ENCODE measurements around the gene SFT2D2.

SFT2D2 gene

DNA sequence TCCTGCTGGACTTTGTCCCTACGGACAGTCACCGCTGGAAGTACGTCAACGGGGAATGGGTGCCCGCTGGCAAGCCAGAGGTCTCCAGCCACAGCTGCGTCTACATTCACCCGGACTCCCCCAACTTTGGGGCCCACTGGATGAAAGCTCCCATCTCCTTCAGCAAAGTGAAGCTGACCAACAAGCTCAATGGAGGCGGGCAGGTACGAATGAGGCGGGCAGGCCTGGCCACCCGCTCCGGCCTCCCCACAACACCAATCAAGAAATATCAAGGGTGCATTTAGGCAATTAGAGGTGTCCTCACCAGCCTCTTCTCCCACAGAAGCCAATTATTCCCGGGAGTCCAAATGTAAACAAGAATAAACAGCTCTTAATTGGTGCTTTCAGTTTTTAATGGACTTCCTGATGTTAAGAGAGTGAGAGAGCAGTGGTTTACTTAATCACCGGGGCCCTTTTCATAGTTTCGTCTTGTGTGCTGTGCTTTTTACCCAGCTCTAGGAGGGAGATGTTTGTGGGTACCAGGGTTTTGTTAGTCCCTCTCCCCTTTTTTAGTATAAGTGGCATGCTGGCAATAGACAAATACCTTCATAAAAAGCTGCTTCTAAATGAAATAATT lies 65.5 kb downstream of the SFT2D2 start:
- intact Hi-C loops (cut with micrococcal nuclease): no loop called here
- H3K4me3 Mint-ChIP-seq: no peak overlapping the region
- H3K9me3 Mint-ChIP-seq: no peaks in the 10 kb centered on the region
- H3K27me3 Mint-ChIP-seq: no peaks in the 10 kb centered on the region
- H3K4me1 Mint-ChIP-seq (ENCODE audit: low read depth): peaks cover 10% of the 10 kb centered on the region
- no peak overlapping the region for H3K27ac Mint-ChIP-seq
- peaks cover 64% of the 10 kb centered on the region for H3K36me3 Mint-ChIP-seq (ENCODE audit: low read depth)

- H3K4me3 Mint-ChIP-seq: no peak overlapping the region
- intact Hi-C loops (cut with micrococcal nuclease): no loop called here
- no peak overlapping the region for H3K27ac Mint-ChIP-seq
- H3K27me3 Mint-ChIP-seq: no peaks in the 10 kb centered on the region
- H3K9me3 Mint-ChIP-seq: no peaks in the 10 kb centered on the region
- no peaks in the 10 kb centered on the region for H3K4me1 Mint-ChIP-seq (ENCODE audit: low read depth)
- H3K36me3 Mint-ChIP-seq (ENCODE audit: low read depth): peaks cover 68% of the 10 kb centered on the region
Observed at GRCh38 chr1:168293356-168293755, 67.6 kb downstream of the SFT2D2 start.

DNA sequence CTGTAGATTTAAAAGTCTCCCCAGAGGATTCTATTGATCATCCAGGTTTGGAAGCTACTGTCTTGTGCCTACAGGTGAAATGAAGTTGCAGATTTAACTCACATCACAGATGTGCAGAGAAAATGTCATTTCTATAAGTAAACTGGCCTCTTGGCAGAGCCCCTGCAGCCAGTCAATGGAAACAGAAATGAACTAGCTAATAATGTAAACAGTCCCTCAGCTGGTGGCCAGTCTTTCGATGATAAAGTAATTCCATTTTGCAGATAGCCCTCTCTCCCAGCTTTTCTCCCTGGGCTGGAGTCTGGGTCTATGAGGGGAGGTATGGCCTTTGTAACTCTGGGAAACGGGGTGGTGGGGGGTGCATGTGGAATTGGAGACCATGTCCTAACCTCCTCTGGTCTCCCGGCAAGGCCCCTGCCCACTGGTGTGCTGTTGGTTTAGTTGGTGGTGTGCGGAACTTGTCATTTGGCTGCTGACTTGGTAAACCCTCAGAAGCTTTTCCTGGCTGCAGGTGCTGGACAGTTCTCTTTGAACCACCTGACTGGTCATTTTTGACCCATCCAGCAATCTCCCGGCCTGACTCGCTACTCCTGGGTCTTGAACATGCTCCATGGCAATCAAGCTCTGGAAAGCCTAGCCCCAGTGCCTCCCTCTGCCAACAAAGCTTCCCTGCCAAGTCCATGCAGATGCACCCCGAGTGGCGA lies 69.8 kb downstream of the SFT2D2 start:
- intact Hi-C loops (cut with micrococcal nuclease): no loop called here
- no peaks in the 10 kb centered on the region for H3K4me1 Mint-ChIP-seq (ENCODE audit: low read depth)
- H3K27ac Mint-ChIP-seq: no peak overlapping the region
- peaks cover 77% of the 10 kb centered on the region for H3K36me3 Mint-ChIP-seq (ENCODE audit: low read depth)
- no peaks in the 10 kb centered on the region for H3K27me3 Mint-ChIP-seq
- no peaks in the 10 kb centered on the region for H3K9me3 Mint-ChIP-seq
- no peak overlapping the region for H3K4me3 Mint-ChIP-seq

- Mint-ChIP-seq H3K27ac (no peak overlapping the region), H3K4me1 (ENCODE audit: low read depth) (no peaks in the 10 kb centered on the region), H3K4me3 (no peak overlapping the region), H3K9me3 (no peaks in the 10 kb centered on the region), H3K27me3 (no peaks in the 10 kb centered on the region), H3K36me3 (ENCODE audit: low read depth) (peaks cover 83% of the 10 kb centered on the region)
- intact Hi-C loops (cut with micrococcal nuclease): no loop called here
Observed at GRCh38 chr1:168297019-168297730, 71.4 kb downstream of the SFT2D2 start.

GRCh38 chr1:168298446-168298845 lies 72.6 kb downstream of the SFT2D2 start:
- intact Hi-C loops (cut with micrococcal nuclease): no loop called here
- Mint-ChIP-seq H3K27ac (no peak overlapping the region), H3K36me3 (ENCODE audit: low read depth) (peaks cover 87% of the 10 kb centered on the region), H3K27me3 (no peaks in the 10 kb centered on the region), H3K9me3 (no peaks in the 10 kb centered on the region), H3K4me1 (ENCODE audit: low read depth) (no peaks in the 10 kb centered on the region), H3K4me3 (no peak overlapping the region)

DNA sequence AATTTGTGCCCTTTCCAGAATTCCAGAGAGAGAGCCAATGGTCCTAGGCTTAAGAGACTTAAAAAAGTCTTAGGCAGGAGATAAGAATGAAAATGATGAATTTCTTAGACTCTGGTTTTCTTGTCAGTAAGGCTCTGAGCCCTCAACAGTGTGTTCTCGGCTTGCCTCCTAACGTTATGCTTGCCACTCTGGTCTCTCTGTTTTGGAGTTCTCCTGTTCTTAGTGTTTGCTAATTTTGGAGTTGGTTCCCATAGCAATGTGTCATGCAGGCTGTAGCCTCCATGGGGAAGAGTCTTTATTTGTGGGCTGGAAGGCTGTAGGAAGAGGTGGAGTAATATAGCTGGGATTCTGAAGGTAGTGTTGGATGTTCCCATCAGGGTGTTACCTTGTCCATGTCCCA lies 74.8 kb downstream of the SFT2D2 start:
- Mint-ChIP-seq H3K9me3 (no peaks in the 10 kb centered on the region), H3K27me3 (no peaks in the 10 kb centered on the region), H3K36me3 (ENCODE audit: low read depth) (peaks cover 84% of the 10 kb centered on the region), H3K27ac (no peak overlapping the region), H3K4me3 (no peak overlapping the region), H3K4me1 (ENCODE audit: low read depth) (no peaks in the 10 kb centered on the region)
- intact Hi-C loops (cut with micrococcal nuclease): no loop called here

DNA sequence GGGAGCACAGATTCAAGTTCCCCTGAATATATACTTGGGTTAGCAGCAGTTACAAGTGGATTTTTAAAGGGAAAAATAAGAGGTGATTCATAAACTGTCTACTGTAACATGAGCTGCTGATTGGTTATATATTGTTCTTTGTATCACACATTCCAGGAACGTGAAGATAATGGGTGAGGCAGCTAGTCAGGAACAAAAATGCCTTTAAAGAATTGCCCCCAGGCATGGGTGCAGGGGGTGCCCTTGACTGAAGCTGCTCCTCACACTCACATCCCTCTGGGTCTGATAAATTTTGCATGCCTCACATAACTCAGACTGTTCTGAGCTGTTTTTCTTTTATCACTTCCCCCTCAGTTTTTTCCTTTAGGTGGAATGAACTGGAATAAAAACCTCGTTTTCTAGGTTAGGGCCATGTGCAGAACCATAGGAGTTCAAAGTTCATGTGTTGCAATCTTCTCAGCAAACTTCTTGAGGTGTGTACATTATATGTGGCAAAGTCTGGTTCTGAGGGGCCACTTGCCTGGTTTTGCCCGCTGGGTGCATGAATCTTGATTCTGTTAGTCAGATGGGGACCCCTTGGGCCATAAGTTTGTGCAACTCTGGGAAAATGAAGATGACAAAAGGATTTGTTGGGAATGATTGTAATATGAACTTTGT lies 76.0 kb downstream of the SFT2D2 start:
- Mint-ChIP-seq H3K27me3 (no peaks in the 10 kb centered on the region), H3K9me3 (no peaks in the 10 kb centered on the region), H3K27ac (no peak overlapping the region), H3K4me3 (no peak overlapping the region), H3K4me1 (ENCODE audit: low read depth) (no peaks in the 10 kb centered on the region), H3K36me3 (ENCODE audit: low read depth) (peaks cover 85% of the 10 kb centered on the region)
- intact Hi-C loops (cut with micrococcal nuclease): no loop called here
